ENCODE measurements around the gene AQR. TPM values are rescaled to one million over a fixed set of nuclear protein-coding genes. Genes with fewer than 3 reads are reported as not detected.

Gene AQR
- total RNA-seq, 1 experiment from 2014 or later: 30.7 TPM

GRCh38 chr15:34821831-34822230 is 147.7 kb downstream of the AQR start:
- no peak overlapping the region for H3K4me3 ChIP-seq (replicated peaks in 1 of 2; ENCODE audit: low read depth in 1 of 2, low read length in 2 of 2)
- TF ChIP-seq ZBTB33 (IDR thresholded peaks at IDR 0.05; ENCODE audit: extremely low read depth, insufficient replicate concordance, low read length) (no peak), CTCF (IDR thresholded peaks at IDR 0.05 in 2 of 3, conservative IDR thresholded peaks at IDR 0.05 in 1 of 3; ENCODE audit: borderline replicate concordance in 1 of 3, insufficient read depth in 1 of 3, low read depth in 2 of 3, low read length in 2 of 3) (no peak), SP1 (IDR thresholded peaks at IDR 0.05; ENCODE audit: low read depth) (no peak), MAX (IDR thresholded peaks at IDR 0.05) (no peak), EZH2phosphoT487 (IDR thresholded peaks at IDR 0.05; ENCODE audit: borderline replicate concordance) (no peak), FOSL1 (IDR thresholded peaks at IDR 0.05; ENCODE audit: low read depth) (no peak), POLR2AphosphoS5 (IDR thresholded peaks at IDR 0.05; ENCODE audit: low read depth, low read length) (no peak), SIN3A (IDR thresholded peaks at IDR 0.05; ENCODE audit: low read depth) (no peak), REST (IDR thresholded peaks at IDR 0.05; ENCODE audit: low read depth) (no peak), ATF3 (IDR thresholded peaks at IDR 0.05) (no peak), CBX3 (IDR thresholded peaks at IDR 0.05; ENCODE audit: low read depth) (no peak), SRF (IDR thresholded peaks at IDR 0.05; ENCODE audit: low read depth) (no peak), EZH2 (IDR thresholded peaks at IDR 0.05) (no peak), JUND (IDR thresholded peaks at IDR 0.05) (no peak), ZNF274 (IDR thresholded peaks at IDR 0.05; ENCODE audit: low read depth, low read length) (no peak)
- H3K4me2 ChIP-seq (ENCODE audit: low read length): no peak overlapping the region
- no peaks in the 10 kb centered on the region for H3K9me3 ChIP-seq (ENCODE audit: control insufficient read depth in 1 of 2, insufficient read depth in 1 of 2, low read depth in 1 of 2, low read length in 2 of 2)
- no peak overlapping the region for H2AFZ ChIP-seq (ENCODE audit: low read depth, low read length, poor library complexity, severe bottlenecking)
- no peak overlapping the region for H3K27ac ChIP-seq (ENCODE audit: low read depth, low read length)
- CTCF ChIA-PET: no interaction called here
- H3K36me3 ChIP-seq (ENCODE audit: control insufficient read depth in 1 of 2, insufficient read depth in 2 of 2, low read length in 2 of 2): no peaks in the 10 kb centered on the region
- no peaks in the 10 kb centered on the region for H4K20me1 ChIP-seq (ENCODE audit: insufficient read depth)
- POLR2A ChIA-PET: no interaction called here
- RAD21 ChIA-PET (ENCODE audit: low non-redundant PET in 1 of 2, low total read pairs in 2 of 2, uncharacterized antibody in 2 of 2, unreplicated experiment in 2 of 2): no interaction called here
- no peaks in the 10 kb centered on the region for H3K9me2 ChIP-seq (ENCODE audit: insufficient read depth)
- intact Hi-C loops (cut with micrococcal nuclease): no loop called here
- no peak for DNase-seq (ENCODE audit: low read depth, low spot score)
- no peaks in the 10 kb centered on the region for H3K4me1 ChIP-seq (ENCODE audit: control insufficient read depth in 1 of 2, insufficient read depth in 2 of 2, low read length in 2 of 2)
- ATAC-seq: no peak
- BruUV-seq (replicated peaks): no TSS peak
- no peaks in the 10 kb centered on the region for H3K79me2 ChIP-seq (ENCODE audit: insufficient read depth, low read length)
- H3K27me3 ChIP-seq (ENCODE audit: insufficient read depth, low read length): no peaks in the 10 kb centered on the region; the same call in 1 of the 2 replicates
- no peak overlapping the region for H3K9ac ChIP-seq (ENCODE audit: low read length)
